Measurements from ENCODE around the gene CCR3. TPM values are rescaled to one million over a fixed set of nuclear protein-coding genes. Genes with fewer than 3 reads are reported as not detected.

CCR3 gene
- total and polyA plus RNA-seq, 9 of the 15 experiments (the other 6 are each of a cell fraction or from before 2014, with no cell fraction given) = not detected

DNA sequence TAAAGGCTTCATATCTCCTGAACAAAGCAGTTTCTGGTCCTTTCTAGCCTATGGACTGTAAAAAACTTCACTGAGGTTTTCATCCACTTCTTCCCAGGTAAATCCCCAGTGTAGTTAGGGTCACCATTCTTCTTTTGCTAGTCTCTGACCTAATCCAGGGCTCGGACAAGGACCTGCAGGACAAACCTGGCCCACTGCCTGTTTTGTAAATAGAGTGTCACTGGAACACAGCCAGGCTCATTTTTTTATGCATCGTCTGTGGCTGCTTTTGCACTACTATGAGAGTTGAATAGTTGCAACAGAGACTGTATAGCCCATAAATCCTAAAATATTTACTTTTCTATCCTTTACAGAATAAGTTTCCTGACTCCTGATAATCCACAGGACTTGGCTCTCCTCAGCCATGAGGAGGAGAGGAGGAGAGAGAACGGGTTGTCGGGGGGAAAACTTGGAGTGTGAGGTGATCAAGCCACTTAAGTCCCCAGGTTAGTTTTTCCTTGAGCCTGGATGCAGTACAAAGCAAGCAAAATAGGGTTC, 29.0 kb downstream of the CCR3 start:
- H3K27me3 ChIP-seq (ENCODE audit: control insufficient read depth in 2 of 2, insufficient read depth in 2 of 2, low read length in 2 of 2) = no peaks in the 10 kb centered on the region; a peak in 1 of 5 replicates
- in situ Hi-C loops (cut with MboI) (no loop called here), intact Hi-C loops (cut with micrococcal nuclease) (no loop called here)
- no TSS peak for BruUV-seq (replicated peaks)
- no peaks in the 10 kb centered on the region for H3K9me1 ChIP-seq (ENCODE audit: control insufficient read depth, insufficient read depth, low read length)
- CTCF ChIA-PET (ENCODE audit: low intra/inter-chr PET ratio) = no interaction called here
- no peak for DNase-seq (ENCODE audit: extremely low read depth in 1 of 4, low spot score in 3 of 4)
- H3K4me3 ChIP-seq = no peak overlapping the region
- no peak for ATAC-seq
- H3K36me3 ChIP-seq (ENCODE audit: control insufficient read depth, insufficient read depth, low read length) = no peaks in the 10 kb centered on the region
- H2AFZ ChIP-seq (ENCODE audit: low read depth, low read length) = no peak overlapping the region
- no peak overlapping the region for H3K9ac ChIP-seq (ENCODE audit: insufficient read depth in 1 of 2, low read depth in 2 of 2, low read length in 2 of 2)
- POLR2A ChIA-PET = no interaction called here
- no peak overlapping the region for H3K4me2 ChIP-seq (ENCODE audit: insufficient read depth, low read length)
- no peaks in the 10 kb centered on the region for H3K9me3 ChIP-seq (replicated peaks; ENCODE audit: control insufficient read depth, insufficient read depth, low read depth, low read length)
- no peak for FAIRE-seq
- no peaks in the 10 kb centered on the region for H4K20me1 ChIP-seq (replicated peaks; ENCODE audit: control insufficient read depth, insufficient read depth, low read length)
- H3K4me1 ChIP-seq (replicated peaks in 1 of 2; ENCODE audit: control insufficient read depth in 2 of 2, insufficient read depth in 2 of 2, low read length in 2 of 2) = no peaks in the 10 kb centered on the region
- WGBS (ENCODE audit: insufficient coverage, low coverage, missing lambda C conversion rate) = 0% methylated on average over 4 of the region's 4 CpGs
- no peak overlapping the region for H3K27ac ChIP-seq (ENCODE audit: extremely low read depth, low read depth, low read length)
- TF ChIP-seq CHCHD3 (CRISPR knock-in tag; IDR thresholded peaks at IDR 0.05) (no peak), ELF4 (CRISPR knock-in tag; IDR thresholded peaks at IDR 0.05) (no peak), HEY1 (CRISPR knock-in tag; IDR thresholded peaks at IDR 0.05; ENCODE audit: borderline replicate concordance) (no peak), FOXA3 (CRISPR knock-in tag; conservative IDR thresholded peaks at IDR 0.05 in 1 of 2, IDR thresholded peaks at IDR 0.05 in 1 of 2) (no peak), NUFIP1 (IDR thresholded peaks at IDR 0.05; ENCODE audit: partially characterized antibody) (no peak), SREBF2 (CRISPR knock-in tag; IDR thresholded peaks at IDR 0.05) (no peak), FOXJ3 (CRISPR knock-in tag; IDR thresholded peaks at IDR 0.05) (no peak), ZNF324 (CRISPR knock-in tag; IDR thresholded peaks at IDR 0.05) (no peak)
- TF ChIP-seq, protein P1, sequence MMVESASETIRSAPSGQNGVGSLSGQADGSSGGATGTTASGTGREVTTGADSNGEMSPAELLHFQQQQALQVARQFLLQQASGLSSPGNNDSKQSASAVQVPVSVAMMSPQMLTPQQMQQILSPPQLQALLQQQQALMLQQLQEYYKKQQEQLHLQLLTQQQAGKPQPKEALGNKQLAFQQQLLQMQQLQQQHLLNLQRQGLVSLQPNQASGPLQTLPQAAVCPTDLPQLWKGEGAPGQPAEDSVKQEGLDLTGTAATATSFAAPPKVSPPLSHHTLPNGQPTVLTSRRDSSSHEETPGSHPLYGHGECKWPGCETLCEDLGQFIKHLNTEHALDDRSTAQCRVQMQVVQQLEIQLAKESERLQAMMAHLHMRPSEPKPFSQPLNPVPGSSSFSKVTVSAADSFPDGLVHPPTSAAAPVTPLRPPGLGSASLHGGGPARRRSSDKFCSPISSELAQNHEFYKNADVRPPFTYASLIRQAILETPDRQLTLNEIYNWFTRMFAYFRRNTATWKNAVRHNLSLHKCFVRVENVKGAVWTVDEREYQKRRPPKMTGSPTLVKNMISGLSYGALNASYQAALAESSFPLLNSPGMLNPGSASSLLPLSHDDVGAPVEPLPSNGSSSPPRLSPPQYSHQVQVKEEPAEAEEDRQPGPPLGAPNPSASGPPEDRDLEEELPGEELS (CRISPR knock-in tag; IDR thresholded peaks at IDR 0.05; ENCODE audit: borderline replicate concordance) = no peak
- TF ChIP-seq, protein P2, sequence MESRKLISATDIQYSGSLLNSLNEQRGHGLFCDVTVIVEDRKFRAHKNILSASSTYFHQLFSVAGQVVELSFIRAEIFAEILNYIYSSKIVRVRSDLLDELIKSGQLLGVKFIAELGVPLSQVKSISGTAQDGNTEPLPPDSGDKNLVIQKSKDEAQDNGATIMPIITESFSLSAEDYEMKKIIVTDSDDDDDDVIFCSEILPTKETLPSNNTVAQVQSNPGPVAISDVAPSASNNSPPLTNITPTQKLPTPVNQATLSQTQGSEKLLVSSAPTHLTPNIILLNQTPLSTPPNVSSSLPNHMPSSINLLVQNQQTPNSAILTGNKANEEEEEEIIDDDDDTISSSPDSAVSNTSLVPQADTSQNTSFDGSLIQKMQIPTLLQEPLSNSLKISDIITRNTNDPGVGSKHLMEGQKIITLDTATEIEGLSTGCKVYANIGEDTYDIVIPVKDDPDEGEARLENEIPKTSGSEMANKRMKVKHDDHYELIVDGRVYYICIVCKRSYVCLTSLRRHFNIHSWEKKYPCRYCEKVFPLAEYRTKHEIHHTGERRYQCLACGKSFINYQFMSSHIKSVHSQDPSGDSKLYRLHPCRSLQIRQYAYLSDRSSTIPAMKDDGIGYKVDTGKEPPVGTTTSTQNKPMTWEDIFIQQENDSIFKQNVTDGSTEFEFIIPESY (CRISPR knock-in tag; IDR thresholded peaks at IDR 0.05) = no peak
- no peaks in the 10 kb centered on the region for H3K79me2 ChIP-seq (ENCODE audit: control insufficient read depth, insufficient read depth, low read length)

Measured in K562 (cell line).